Measurements from ENCODE around the gene ATG7.

Gene ATG7

GRCh38 chr3:11288021-11288491 lies 15.9 kb downstream of the ATG7 start:
- no peak overlapping the region for H3K9ac ChIP-seq (ENCODE audit: low read length)
- peaks cover 28% of the 10 kb centered on the region for H3K4me1 ChIP-seq (ENCODE audit: control insufficient read depth, insufficient read depth, low read length)
- H3K27ac ChIP-seq (ENCODE audit: low read depth, low read length) = peak overlapping the region; percentile 77
- no peaks in the 10 kb centered on the region for H3K27me3 ChIP-seq (ENCODE audit: control insufficient read depth, insufficient read depth, low read length)
- H3K36me3 ChIP-seq (ENCODE audit: control insufficient read depth, insufficient read depth, low read length) = no peaks in the 10 kb centered on the region
- H3K4me3 ChIP-seq (ENCODE audit: low read length) = no peak overlapping the region

- H3K27me3 ChIP-seq (ENCODE audit: control insufficient read depth, insufficient read depth, low read length) = no peaks in the 10 kb centered on the region
- peaks cover 28% of the 10 kb centered on the region for H3K4me1 ChIP-seq (ENCODE audit: control insufficient read depth, insufficient read depth, low read length)
- no peaks in the 10 kb centered on the region for H3K36me3 ChIP-seq (ENCODE audit: control insufficient read depth, insufficient read depth, low read length)
- H3K9ac ChIP-seq (ENCODE audit: low read length) = no peak overlapping the region
- peak overlapping the region; percentile 77 for H3K27ac ChIP-seq (ENCODE audit: low read depth, low read length)
- H3K4me3 ChIP-seq (ENCODE audit: low read length) = no peak overlapping the region
Measured at GRCh38 chr3:11288786-11289637, 16.8 kb downstream of the ATG7 start.

GRCh38 chr3:11289864-11290263 lies 17.7 kb downstream of the ATG7 start:
- H3K4me1 ChIP-seq (ENCODE audit: control insufficient read depth, insufficient read depth, low read length) = peaks cover 28% of the 10 kb centered on the region
- H3K9ac ChIP-seq (ENCODE audit: low read length) = no peak overlapping the region
- H3K27ac ChIP-seq (ENCODE audit: low read depth, low read length) = no peak overlapping the region
- H3K27me3 ChIP-seq (ENCODE audit: control insufficient read depth, insufficient read depth, low read length) = no peaks in the 10 kb centered on the region
- no peaks in the 10 kb centered on the region for H3K36me3 ChIP-seq (ENCODE audit: control insufficient read depth, insufficient read depth, low read length)
- no peak overlapping the region for H3K4me3 ChIP-seq (ENCODE audit: low read length)

- no peak overlapping the region for H3K4me3 ChIP-seq (ENCODE audit: low read length)
- H3K9ac ChIP-seq (ENCODE audit: low read length) = no peak overlapping the region
- H3K27me3 ChIP-seq (ENCODE audit: control insufficient read depth, insufficient read depth, low read length) = no peaks in the 10 kb centered on the region
- peaks cover 28% of the 10 kb centered on the region for H3K4me1 ChIP-seq (ENCODE audit: control insufficient read depth, insufficient read depth, low read length)
- no peaks in the 10 kb centered on the region for H3K36me3 ChIP-seq (ENCODE audit: control insufficient read depth, insufficient read depth, low read length)
- no peak overlapping the region for H3K27ac ChIP-seq (ENCODE audit: low read depth, low read length)
Measured at GRCh38 chr3:11290743-11291680, 18.8 kb downstream of the ATG7 start.

GRCh38 chr3:11291808-11292207 lies 19.6 kb downstream of the ATG7 start:
- H3K27ac ChIP-seq (ENCODE audit: low read depth, low read length) = no peak overlapping the region

DNA sequence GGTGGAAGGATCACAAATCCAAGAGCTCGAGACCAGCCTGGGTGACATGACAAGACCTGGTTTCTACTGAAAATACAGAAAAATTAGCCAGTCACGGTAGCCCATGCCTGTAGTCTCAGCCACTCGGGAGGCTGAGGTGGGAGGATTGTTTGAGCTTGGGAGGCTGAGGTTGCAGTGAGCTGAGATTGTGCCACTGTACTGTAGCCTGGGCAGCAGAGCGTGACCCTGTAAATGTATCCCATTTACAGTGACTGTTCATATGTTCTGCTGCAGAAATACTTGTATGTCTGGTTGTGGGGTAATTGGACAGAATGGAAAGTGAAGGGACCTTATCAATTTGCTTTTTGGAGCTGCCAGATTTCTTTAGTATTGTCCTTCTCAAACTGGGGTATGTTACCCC lies 24.9 kb downstream of the ATG7 start:
- no peaks in the 10 kb centered on the region for H3K4me1 ChIP-seq (ENCODE audit: control insufficient read depth, insufficient read depth, low read length)
- no peak overlapping the region for H3K9ac ChIP-seq (ENCODE audit: low read length)
- H3K4me3 ChIP-seq (ENCODE audit: low read length) = no peak overlapping the region
- H3K27me3 ChIP-seq (ENCODE audit: control insufficient read depth, insufficient read depth, low read length) = no peaks in the 10 kb centered on the region
- no peak overlapping the region for H3K27ac ChIP-seq (ENCODE audit: low read depth, low read length)
- peaks cover 11% of the 10 kb centered on the region for H3K36me3 ChIP-seq (ENCODE audit: control insufficient read depth, insufficient read depth, low read length)

More at GRCh38 chr3:11291808-11292207, 19.6 kb downstream of the ATG7 start:
- Histone ChIP-seq H3K27me3 (ENCODE audit: control insufficient read depth, insufficient read depth, low read length) (no peaks in the 10 kb centered on the region), H3K4me3 (ENCODE audit: low read length) (no peak overlapping the region), H3K36me3 (ENCODE audit: control insufficient read depth, insufficient read depth, low read length) (no peaks in the 10 kb centered on the region), H3K4me1 (ENCODE audit: control insufficient read depth, insufficient read depth, low read length) (peaks cover 28% of the 10 kb centered on the region), H3K9ac (ENCODE audit: low read length) (no peak overlapping the region)

- Histone ChIP-seq H3K4me3 (ENCODE audit: low read length) (no peak overlapping the region), H3K36me3 (ENCODE audit: control insufficient read depth, insufficient read depth, low read length) (peaks cover 16% of the 10 kb centered on the region), H3K27me3 (ENCODE audit: control insufficient read depth, insufficient read depth, low read length) (no peaks in the 10 kb centered on the region), H3K9ac (ENCODE audit: low read length) (no peak overlapping the region), H3K27ac (ENCODE audit: low read depth, low read length) (no peak overlapping the region), H3K4me1 (ENCODE audit: control insufficient read depth, insufficient read depth, low read length) (no peaks in the 10 kb centered on the region)
Measured at GRCh38 chr3:11300970-11301369, 28.8 kb downstream of the ATG7 start.

- Histone ChIP-seq H3K36me3 (ENCODE audit: control insufficient read depth, insufficient read depth, low read length) (peaks cover 31% of the 10 kb centered on the region), H3K27ac (ENCODE audit: low read depth, low read length) (no peak overlapping the region), H3K9ac (ENCODE audit: low read length) (no peak overlapping the region), H3K4me3 (ENCODE audit: low read length) (no peak overlapping the region), H3K4me1 (ENCODE audit: control insufficient read depth, insufficient read depth, low read length) (no peaks in the 10 kb centered on the region), H3K27me3 (ENCODE audit: control insufficient read depth, insufficient read depth, low read length) (no peaks in the 10 kb centered on the region)
Measured at GRCh38 chr3:11302444-11302843, 30.2 kb downstream of the ATG7 start.

DNA sequence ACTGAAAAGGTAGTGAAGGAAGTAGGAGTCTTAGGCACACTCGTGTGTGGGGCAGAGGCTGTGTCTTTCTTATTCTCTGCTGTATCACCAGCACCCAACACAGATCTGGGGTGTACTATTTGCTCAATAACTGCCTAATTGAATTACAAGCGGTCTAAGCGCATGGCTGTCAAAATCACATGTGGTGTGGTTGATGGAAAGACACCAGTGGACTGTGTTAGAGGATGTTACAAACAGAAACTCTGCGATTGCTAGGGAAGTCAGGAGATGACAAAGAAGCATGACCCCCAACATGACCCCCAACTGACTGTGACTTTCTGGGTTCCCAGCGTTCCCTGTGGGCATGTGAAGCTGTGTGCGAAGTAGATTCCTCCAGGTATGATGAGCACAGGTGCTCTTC lies 32.0 kb downstream of the ATG7 start:
- H3K4me3 ChIP-seq (ENCODE audit: low read length) = no peak overlapping the region
- no peak overlapping the region for H3K9ac ChIP-seq (ENCODE audit: low read length)
- no peaks in the 10 kb centered on the region for H3K4me1 ChIP-seq (ENCODE audit: control insufficient read depth, insufficient read depth, low read length)
- H3K27me3 ChIP-seq (ENCODE audit: control insufficient read depth, insufficient read depth, low read length) = no peaks in the 10 kb centered on the region
- no peak overlapping the region for H3K27ac ChIP-seq (ENCODE audit: low read depth, low read length)
- H3K36me3 ChIP-seq (ENCODE audit: control insufficient read depth, insufficient read depth, low read length) = peaks cover 37% of the 10 kb centered on the region

DNA sequence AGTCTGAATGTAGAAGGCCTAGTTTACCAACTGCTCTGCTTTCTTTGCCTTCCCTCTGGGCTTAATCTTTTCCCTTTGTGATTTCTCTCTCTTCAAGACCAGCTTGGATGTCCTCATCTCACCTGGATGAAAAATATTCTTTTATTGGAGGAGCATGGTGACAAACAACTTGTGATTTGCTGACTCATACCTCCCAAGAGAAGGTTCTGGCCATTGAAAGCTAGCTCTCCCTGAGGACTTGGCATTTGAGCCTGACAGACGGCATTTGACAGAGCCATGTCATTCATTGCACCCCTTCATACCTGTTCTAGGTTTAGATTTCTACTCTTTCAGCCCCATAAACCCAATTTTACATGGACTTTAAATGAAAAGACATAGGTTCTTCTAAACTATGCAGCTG lies 33.3 kb downstream of the ATG7 start:
- Histone ChIP-seq H3K36me3 (ENCODE audit: control insufficient read depth, insufficient read depth, low read length) (peaks cover 39% of the 10 kb centered on the region), H3K27me3 (ENCODE audit: control insufficient read depth, insufficient read depth, low read length) (no peaks in the 10 kb centered on the region), H3K4me3 (ENCODE audit: low read length) (no peak overlapping the region), H3K9ac (ENCODE audit: low read length) (no peak overlapping the region), H3K4me1 (ENCODE audit: control insufficient read depth, insufficient read depth, low read length) (no peaks in the 10 kb centered on the region), H3K27ac (ENCODE audit: low read depth, low read length) (no peak overlapping the region)

DNA sequence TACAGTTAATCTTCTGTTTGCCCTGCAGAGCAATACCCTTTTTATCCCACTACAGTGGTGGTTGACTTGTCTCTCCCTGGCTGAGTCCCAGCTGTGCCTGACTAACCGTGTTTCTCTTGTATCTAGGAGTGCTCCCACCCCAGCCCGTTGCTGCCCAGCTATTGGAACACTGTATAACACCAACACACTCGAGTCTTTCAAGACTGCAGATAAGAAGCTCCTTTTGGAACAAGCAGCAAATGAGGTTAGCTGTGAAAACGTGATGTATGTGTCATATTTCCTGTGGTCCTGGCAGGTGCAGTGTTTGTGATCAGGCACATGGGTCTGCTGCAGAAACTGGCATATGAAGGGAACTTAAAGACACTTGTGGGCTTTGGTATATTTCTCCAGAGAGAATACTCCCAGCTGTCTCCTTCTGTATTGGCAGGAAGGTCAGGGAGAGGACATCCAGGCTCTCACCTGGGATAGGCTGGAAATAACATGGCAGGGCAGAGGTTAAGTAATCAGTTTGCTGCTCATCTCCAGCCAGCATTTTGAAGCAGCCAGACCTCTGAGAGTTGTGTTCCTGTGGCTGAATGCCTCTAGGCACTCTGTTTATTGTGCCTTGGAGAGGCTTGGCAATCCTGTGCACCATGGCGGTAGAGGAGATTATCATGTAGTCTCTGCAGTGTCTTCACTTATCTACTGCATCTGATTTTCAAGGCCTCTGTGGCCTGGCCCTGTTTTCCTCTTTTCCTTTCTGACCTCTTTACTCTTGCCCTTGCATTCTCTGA lies 34.8 kb downstream of the ATG7 start:
- Histone ChIP-seq H3K9ac (ENCODE audit: low read length) (no peak overlapping the region), H3K36me3 (ENCODE audit: control insufficient read depth, insufficient read depth, low read length) (peaks cover 36% of the 10 kb centered on the region), H3K27me3 (ENCODE audit: control insufficient read depth, insufficient read depth, low read length) (no peaks in the 10 kb centered on the region), H3K4me3 (ENCODE audit: low read length) (no peak overlapping the region), H3K27ac (ENCODE audit: low read depth, low read length) (no peak overlapping the region), H3K4me1 (ENCODE audit: control insufficient read depth, insufficient read depth, low read length) (no peaks in the 10 kb centered on the region)

Measured in rectal smooth muscle tissue (tissue), 1 donor.